Endothelial cell of umbilical vein (primary cell): ENCODE measurements around the gene SHKBP1.

Experiments used
- EZH2 ChIP-seq: IDR thresholded peaks from 2 replicates; pipeline ENCODE4 v1.6.1; 2012; ENCODE audit warnings: borderline replicate concordance, low read depth, mild to moderate bottlenecking, moderate library complexity, low read length, inconsistent platforms; ENCODE audit not compliant: severe bottlenecking
- GATA2 ChIP-seq: IDR thresholded peaks from 2 replicates; pipeline ENCODE4 v1.7.0; 2011; ENCODE audit warnings: low read depth, mild to moderate bottlenecking, moderate library complexity, mixed read lengths, low read length; ENCODE audit not compliant: insufficient read length, insufficient read depth
- POLR2A ChIP-seq: IDR thresholded peaks from 2 replicates; pipeline ENCODE4 v1.6.1; 2012; ENCODE audit warnings: low read depth, mild to moderate bottlenecking, control low read depth, low read length
- POLR2AphosphoS5 ChIP-seq: IDR thresholded peaks from 2 replicates; pipeline ENCODE4 v1.6.1; 2012; ENCODE audit warnings: low read depth, mild to moderate bottlenecking, control low read depth, low read length, moderate library complexity; ENCODE audit not compliant: insufficient read depth
- TF ChIP-seq, protein P1 (sequence below), 2 donors: IDR thresholded peaks; 1 replicate in 1 of 2; 2 replicates in 1 of 2; pipeline ENCODE4 v1.5.1; 2011; ENCODE audit warnings: low read length in 2 of 2, mild to moderate bottlenecking in 2 of 2, moderate library complexity in 2 of 2, control low read depth in 1 of 2, inconsistent platforms in 1 of 2, low read depth in 1 of 2; ENCODE audit not compliant: insufficient read depth in 1 of 2; ENCODE audit errors: extremely low read depth in 1 of 2
- TF ChIP-seq, protein P2 (sequence below): IDR thresholded peaks from 2 replicates; pipeline ENCODE4 v1.6.1; 2011; ENCODE audit not compliant: insufficient read depth, insufficient read length

DNA sequence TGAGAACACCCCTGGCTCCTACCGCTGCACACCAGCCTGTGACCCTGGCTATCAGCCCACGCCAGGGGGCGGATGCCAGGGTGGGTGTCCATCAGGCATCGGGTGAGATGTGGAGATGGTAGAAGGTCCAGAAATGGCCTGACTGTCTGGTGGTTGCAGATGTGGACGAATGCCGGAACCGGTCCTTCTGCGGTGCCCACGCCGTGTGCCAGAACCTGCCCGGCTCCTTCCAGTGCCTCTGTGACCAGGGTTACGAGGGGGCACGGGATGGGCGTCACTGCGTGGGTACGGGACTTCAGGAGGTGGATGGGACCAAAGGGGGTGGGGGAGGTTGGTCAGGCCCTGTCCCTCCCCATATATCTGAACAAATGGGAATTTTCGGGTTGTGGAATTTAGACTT lies 40.3 kb downstream of the SHKBP1 start:
- TF ChIP-seq, protein P1, sequence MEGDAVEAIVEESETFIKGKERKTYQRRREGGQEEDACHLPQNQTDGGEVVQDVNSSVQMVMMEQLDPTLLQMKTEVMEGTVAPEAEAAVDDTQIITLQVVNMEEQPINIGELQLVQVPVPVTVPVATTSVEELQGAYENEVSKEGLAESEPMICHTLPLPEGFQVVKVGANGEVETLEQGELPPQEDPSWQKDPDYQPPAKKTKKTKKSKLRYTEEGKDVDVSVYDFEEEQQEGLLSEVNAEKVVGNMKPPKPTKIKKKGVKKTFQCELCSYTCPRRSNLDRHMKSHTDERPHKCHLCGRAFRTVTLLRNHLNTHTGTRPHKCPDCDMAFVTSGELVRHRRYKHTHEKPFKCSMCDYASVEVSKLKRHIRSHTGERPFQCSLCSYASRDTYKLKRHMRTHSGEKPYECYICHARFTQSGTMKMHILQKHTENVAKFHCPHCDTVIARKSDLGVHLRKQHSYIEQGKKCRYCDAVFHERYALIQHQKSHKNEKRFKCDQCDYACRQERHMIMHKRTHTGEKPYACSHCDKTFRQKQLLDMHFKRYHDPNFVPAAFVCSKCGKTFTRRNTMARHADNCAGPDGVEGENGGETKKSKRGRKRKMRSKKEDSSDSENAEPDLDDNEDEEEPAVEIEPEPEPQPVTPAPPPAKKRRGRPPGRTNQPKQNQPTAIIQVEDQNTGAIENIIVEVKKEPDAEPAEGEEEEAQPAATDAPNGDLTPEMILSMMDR (IDR thresholded peaks at IDR 0.05; ENCODE audit: extremely low read depth in 1 of 2, insufficient read depth in 1 of 2, low read depth in 1 of 2, low read length in 2 of 2) = no peak
- no peak for TF ChIP-seq POLR2A
- TF ChIP-seq, protein P2, sequence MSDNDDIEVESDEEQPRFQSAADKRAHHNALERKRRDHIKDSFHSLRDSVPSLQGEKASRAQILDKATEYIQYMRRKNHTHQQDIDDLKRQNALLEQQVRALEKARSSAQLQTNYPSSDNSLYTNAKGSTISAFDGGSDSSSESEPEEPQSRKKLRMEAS = no peak
- no peak for TF ChIP-seq EZH2
- no peak for TF ChIP-seq POLR2AphosphoS5
- no peak for TF ChIP-seq GATA2
